SK-N-SH (cell line): Measurements from ENCODE around the gene TSHZ3. TPM values are rescaled to one million over a fixed set of nuclear protein-coding genes. Genes with fewer than 3 reads are reported as not detected.

Source experiments
- CTCF ChIA-PET: fragments of 300-600, 350-600 bp; formaldehyde crosslinking; extraction: SDS; loops from one replicate; lab custom pipeline; 2021; lab: Yijun Ruan, JAX
- POLR2A ChIA-PET: fragments of 350-600 bp; sonication (Branson Sonifier 250); formaldehyde crosslinking; extraction: SDS; loops from one replicate; lab custom pipeline; 2020; ENCODE audit warnings: antibody characterized with exemption, inconsistent platforms; lab: Yijun Ruan, JAX
- DNase-seq: peaks from one replicate; pipeline ENCODE4 v3.0.0; 2012
- H2AFZ ChIP-seq: fragments of 200-600 bp; sonication (generic); 2 replicates; pipeline ENCODE4 v1.8.1; 2016; ENCODE audit warnings: antibody characterized with exemption, mild to moderate bottlenecking, low read depth
- H3F3A ChIP-seq: fragments of 200-600 bp; sonication (generic); replicated peaks from 2 replicates; pipeline ENCODE3; 2016; ENCODE audit warnings: antibody characterized with exemption, mild to moderate bottlenecking; ENCODE audit not compliant: insufficient read depth
- H3K27ac ChIP-seq, 2 experiments: fragments of 200-500 bp in 1 of 2; fragments of 200-600 bp in 1 of 2; sonication (Bioruptor generic) in 1 of 2; sonication (generic), shearing (Covaris generic) in 1 of 2; 2 replicates each; pipeline versions ENCODE4 v1.5.1 to v1.6.1; 2014 to 2016; ENCODE audit warnings: low read depth in 2 of 2, inconsistent platforms in 1 of 2, low read length in 1 of 2, mild to moderate bottlenecking in 1 of 2, mixed read lengths in 1 of 2
- H3K27me3 ChIP-seq: fragments of 200-600 bp; sonication (generic), shearing (Covaris generic); 2 replicates; pipeline ENCODE4 v1.6.1; 2016; ENCODE audit warnings: mixed run types; ENCODE audit not compliant: insufficient read depth
- H3K36me3 ChIP-seq, 2 experiments: fragments of 200-500 bp in 1 of 2; fragments of 200-600 bp in 1 of 2; sonication (Bioruptor generic) in 1 of 2; sonication (generic) in 1 of 2; replicated peaks in 1 of 2; 2 replicates each; pipeline versions ENCODE3 to v1.5.1; 2014 to 2016; ENCODE audit warnings: low read length in 1 of 2, mild to moderate bottlenecking in 1 of 2; ENCODE audit not compliant: insufficient read depth in 2 of 2, control insufficient read depth in 1 of 2
- H3K4me1 ChIP-seq, 2 experiments: fragments of 200-500 bp in 1 of 2; fragments of 200-600 bp in 1 of 2; sonication (Bioruptor generic) in 1 of 2; sonication (generic), shearing (Covaris generic) in 1 of 2; 2 replicates each; pipeline versions ENCODE4 v1.5.1 to v1.6.1; 2014 to 2016; ENCODE audit warnings: low read depth in 1 of 2, low read length in 1 of 2, mixed run types in 1 of 2; ENCODE audit not compliant: insufficient read depth in 2 of 2, control insufficient read depth in 1 of 2
- H3K4me2 ChIP-seq: fragments of 200-600 bp; sonication (generic), shearing (Covaris generic); 2 replicates; pipeline ENCODE4 v1.6.1; 2017; ENCODE audit warnings: mixed run types
- H3K4me3 ChIP-seq, 2 experiments: fragments of 200-500 bp in 1 of 2; fragments of 200-600 bp in 1 of 2; sonication (Bioruptor generic) in 1 of 2; sonication (generic), shearing (Covaris generic) in 1 of 2; 2 replicates each; pipeline versions ENCODE4 v1.5.1 to v1.8.1; 2014 to 2016; ENCODE audit warnings: low read depth in 2 of 2, inconsistent platforms in 1 of 2, low read length in 1 of 2, mild to moderate bottlenecking in 1 of 2, mixed read lengths in 1 of 2, moderate library complexity in 1 of 2
- H3K79me2 ChIP-seq: fragments of 200-600 bp; sonication (generic); 2 replicates; pipeline ENCODE4 v1.8.1; 2017; ENCODE audit warnings: mild to moderate bottlenecking; ENCODE audit not compliant: insufficient read depth
- H3K9ac ChIP-seq: fragments of 200-600 bp; sonication (generic); 2 replicates; pipeline ENCODE4 v1.6.1; 2017; ENCODE audit warnings: mixed run types
- H3K9me2 ChIP-seq: fragments of 200-600 bp; sonication (generic); 2 replicates; pipeline ENCODE4 v1.6.1; 2017; ENCODE audit warnings: mixed run types
- H3K9me3 ChIP-seq: fragments of 200-600 bp; sonication (generic); 2 replicates; pipeline ENCODE4 v1.6.1; 2017; ENCODE audit warnings: mixed run types, mild to moderate bottlenecking, moderate library complexity
- H4K20me1 ChIP-seq: fragments of 200-600 bp; sonication (generic); 2 replicates; pipeline ENCODE4 v1.6.1; 2017; ENCODE audit warnings: mild to moderate bottlenecking, mixed run types; ENCODE audit not compliant: insufficient read depth
- ELF1 ChIP-seq: IDR thresholded peaks from 2 replicates; pipeline ENCODE4 v1.4.0; 2012
- EZH2phosphoT487 ChIP-seq: fragments of 200-600 bp; sonication (generic); IDR thresholded peaks from 2 replicates; pipeline ENCODE4 v1.6.1; 2017; ENCODE audit warnings: low read depth, mixed run types, mild to moderate bottlenecking, antibody characterized with exemption, moderate library complexity, borderline replicate concordance
- FOSL2 ChIP-seq: IDR thresholded peaks from 2 replicates; pipeline ENCODE4 v1.4.0; 2012; ENCODE audit warnings: low read depth, mild to moderate bottlenecking, moderate library complexity, borderline replicate concordance
- GATA2 ChIP-seq: sonication (generic); formaldehyde crosslinking; IDR thresholded peaks from 2 replicates; pipeline ENCODE4 v1.5.0; 2020; ENCODE audit warnings: mild to moderate bottlenecking, missing genetic modification reagents
- JUND ChIP-seq: IDR thresholded peaks from 2 replicates; pipeline ENCODE4 v1.4.0; 2012
- NFIC ChIP-seq: IDR thresholded peaks from 2 replicates; pipeline ENCODE4 v1.4.0; 2012; ENCODE audit warnings: borderline replicate concordance
- POLR2AphosphoS5 ChIP-seq: IDR thresholded peaks from 2 replicates; pipeline ENCODE4 v1.6.1; 2012; ENCODE audit warnings: low read depth, low read length
- RCOR1 ChIP-seq: fragments of 150-350 bp; IDR thresholded peaks from 2 replicates; pipeline ENCODE4 v1.6.1; 2017; ENCODE audit warnings: antibody characterized with exemption, low read length
- RFX5 ChIP-seq: IDR thresholded peaks from 2 replicates; pipeline ENCODE4 v1.6.1; 2012; ENCODE audit warnings: mild to moderate bottlenecking, improper control_type of control experiment, low read length
- RXRA ChIP-seq: IDR thresholded peaks from 2 replicates; pipeline ENCODE4 v1.4.0; 2012; ENCODE audit warnings: low read depth, mild to moderate bottlenecking, borderline replicate concordance
- SMC3 ChIP-seq: IDR thresholded peaks from 2 replicates; pipeline ENCODE4 v1.6.1; 2012; ENCODE audit warnings: low read depth, low read length, improper control_type of control experiment
- TAF1 ChIP-seq: IDR thresholded peaks from 2 replicates; pipeline ENCODE4 v1.6.1; 2012; ENCODE audit warnings: low read depth, mild to moderate bottlenecking, low read length, moderate library complexity, borderline replicate concordance
- TCF12 ChIP-seq: IDR thresholded peaks from 2 replicates; pipeline ENCODE4 v1.4.0; 2012
- TEAD4 ChIP-seq: IDR thresholded peaks from 2 replicates; pipeline ENCODE4 v1.4.0; 2012; ENCODE audit warnings: mild to moderate bottlenecking, borderline replicate concordance; ENCODE audit not compliant: insufficient read depth
- WGBS: methylation state at CpG from one replicate; pipeline ENCODE4 v1.1.6; 2017; ENCODE audit warnings: low lambda C conversion rate; 5-methylcytosine and 5-hydroxymethylcytosine counted together
- polyA plus RNA-seq, 3 experiments: library from polyadenylated mRNA; depleted of rRNA; stranded (reverse); fragments of >200 nt; gene quantifications; 2 replicates each; pipeline ENCODE4 v1.2.3, GENCODE V29; 2012
- TF ChIP-seq, protein P1 (sequence below): IDR thresholded peaks from 2 replicates; pipeline ENCODE4 v1.4.0; 2012; ENCODE audit warnings: low read depth, borderline replicate concordance
- TF ChIP-seq, protein P2 (sequence below): fragments of 150-350 bp; IDR thresholded peaks from 2 replicates; pipeline ENCODE4 v1.6.1; 2016; ENCODE audit warnings: mild to moderate bottlenecking, low read depth, low read length
- TF ChIP-seq, protein P3 (sequence below): fragments of 200-600 bp; sonication (generic); IDR thresholded peaks from 2 replicates; pipeline ENCODE4 v1.6.1; 2017; ENCODE audit warnings: antibody characterized with exemption, mild to moderate bottlenecking, moderate library complexity
- TF ChIP-seq, protein P4 (sequence below): IDR thresholded peaks from 2 replicates; pipeline ENCODE4 v1.6.1; 2012; ENCODE audit warnings: mild to moderate bottlenecking, low read depth, low read length, moderate library complexity

TSHZ3 gene
- polyA plus RNA-seq, 1 of the 3 experiments (the other 2 are of a cell fraction), result 3.3 TPM

DNA sequence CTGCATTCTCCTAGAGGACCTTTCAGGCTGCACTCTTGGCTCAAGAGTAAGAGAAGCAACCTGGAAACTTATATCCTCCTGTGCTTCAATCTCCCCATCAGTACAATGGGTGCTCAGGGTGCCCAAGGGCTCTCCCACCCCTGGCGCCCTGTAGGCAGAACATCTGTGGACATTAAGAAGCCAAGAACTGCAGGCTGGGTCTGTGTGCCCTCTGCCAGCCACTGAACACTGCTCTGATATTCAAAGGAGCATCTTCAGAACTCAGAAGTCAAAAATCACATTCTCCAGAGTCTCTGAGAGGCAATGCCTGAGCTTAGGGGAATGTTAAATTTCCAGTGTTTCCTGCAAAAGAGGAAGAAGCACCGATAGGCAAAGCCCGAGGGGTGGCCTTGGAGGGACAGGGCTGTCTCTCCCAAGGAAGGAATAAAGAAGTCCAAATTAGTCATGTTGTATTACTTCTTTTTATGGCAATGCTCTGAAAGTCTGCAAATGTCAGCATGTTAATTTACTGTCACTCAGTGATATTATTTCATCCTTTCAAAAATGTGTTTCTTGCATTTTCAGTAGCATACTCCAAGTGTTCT is 88.1 kb downstream of the TSHZ3 start:
- Histone ChIP-seq H3K27ac (no peak overlapping the region), H3K27me3 (no peaks in the 10 kb centered on the region), H3K4me2 (no peak overlapping the region), H3K9me3 (no peaks in the 10 kb centered on the region), H3K36me3 (no peaks in the 10 kb centered on the region), H4K20me1 (no peaks in the 10 kb centered on the region), H3F3A (no peaks in the 10 kb centered on the region), H3K79me2 (no peaks in the 10 kb centered on the region), H2AFZ (no peak overlapping the region), H3K4me1 (peaks cover 0 to 17% of the 10 kb centered on the region in 2 experiments; a peak in 2 of 4 replicates), H3K9me2 (no peaks in the 10 kb centered on the region), H3K4me3 (no peak overlapping the region), H3K9ac (no peak overlapping the region)
- POLR2A ChIA-PET, result no interaction called here
- 73% methylated on average over 2 of the region's 3 CpGs for WGBS
- peak; percentile 6 for DNase-seq
- CTCF ChIA-PET, result interaction anchor here (1.0 kb wide), 1 partner anchor 9 kb away, joined by 3 read pairs; no protein-coding TSS in a partner anchor
- TF ChIP-seq, protein P1, sequence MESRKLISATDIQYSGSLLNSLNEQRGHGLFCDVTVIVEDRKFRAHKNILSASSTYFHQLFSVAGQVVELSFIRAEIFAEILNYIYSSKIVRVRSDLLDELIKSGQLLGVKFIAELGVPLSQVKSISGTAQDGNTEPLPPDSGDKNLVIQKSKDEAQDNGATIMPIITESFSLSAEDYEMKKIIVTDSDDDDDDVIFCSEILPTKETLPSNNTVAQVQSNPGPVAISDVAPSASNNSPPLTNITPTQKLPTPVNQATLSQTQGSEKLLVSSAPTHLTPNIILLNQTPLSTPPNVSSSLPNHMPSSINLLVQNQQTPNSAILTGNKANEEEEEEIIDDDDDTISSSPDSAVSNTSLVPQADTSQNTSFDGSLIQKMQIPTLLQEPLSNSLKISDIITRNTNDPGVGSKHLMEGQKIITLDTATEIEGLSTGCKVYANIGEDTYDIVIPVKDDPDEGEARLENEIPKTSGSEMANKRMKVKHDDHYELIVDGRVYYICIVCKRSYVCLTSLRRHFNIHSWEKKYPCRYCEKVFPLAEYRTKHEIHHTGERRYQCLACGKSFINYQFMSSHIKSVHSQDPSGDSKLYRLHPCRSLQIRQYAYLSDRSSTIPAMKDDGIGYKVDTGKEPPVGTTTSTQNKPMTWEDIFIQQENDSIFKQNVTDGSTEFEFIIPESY, result no peak
- TF ChIP-seq, protein P2, sequence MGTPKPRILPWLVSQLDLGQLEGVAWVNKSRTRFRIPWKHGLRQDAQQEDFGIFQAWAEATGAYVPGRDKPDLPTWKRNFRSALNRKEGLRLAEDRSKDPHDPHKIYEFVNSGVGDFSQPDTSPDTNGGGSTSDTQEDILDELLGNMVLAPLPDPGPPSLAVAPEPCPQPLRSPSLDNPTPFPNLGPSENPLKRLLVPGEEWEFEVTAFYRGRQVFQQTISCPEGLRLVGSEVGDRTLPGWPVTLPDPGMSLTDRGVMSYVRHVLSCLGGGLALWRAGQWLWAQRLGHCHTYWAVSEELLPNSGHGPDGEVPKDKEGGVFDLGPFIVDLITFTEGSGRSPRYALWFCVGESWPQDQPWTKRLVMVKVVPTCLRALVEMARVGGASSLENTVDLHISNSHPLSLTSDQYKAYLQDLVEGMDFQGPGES, result no peak
- no peak for TF ChIP-seq ELF1
- TF ChIP-seq TAF1, result no peak
- TF ChIP-seq SMC3, result no peak
- TF ChIP-seq RFX5, result no peak
- no peak for TF ChIP-seq EZH2phosphoT487
- TF ChIP-seq NFIC, result no peak
- no peak for TF ChIP-seq RCOR1
- TF ChIP-seq TEAD4, result no peak
- TF ChIP-seq RXRA, result no peak
- TF ChIP-seq POLR2AphosphoS5, result no peak
- TF ChIP-seq JUND, result no peak

DNA sequence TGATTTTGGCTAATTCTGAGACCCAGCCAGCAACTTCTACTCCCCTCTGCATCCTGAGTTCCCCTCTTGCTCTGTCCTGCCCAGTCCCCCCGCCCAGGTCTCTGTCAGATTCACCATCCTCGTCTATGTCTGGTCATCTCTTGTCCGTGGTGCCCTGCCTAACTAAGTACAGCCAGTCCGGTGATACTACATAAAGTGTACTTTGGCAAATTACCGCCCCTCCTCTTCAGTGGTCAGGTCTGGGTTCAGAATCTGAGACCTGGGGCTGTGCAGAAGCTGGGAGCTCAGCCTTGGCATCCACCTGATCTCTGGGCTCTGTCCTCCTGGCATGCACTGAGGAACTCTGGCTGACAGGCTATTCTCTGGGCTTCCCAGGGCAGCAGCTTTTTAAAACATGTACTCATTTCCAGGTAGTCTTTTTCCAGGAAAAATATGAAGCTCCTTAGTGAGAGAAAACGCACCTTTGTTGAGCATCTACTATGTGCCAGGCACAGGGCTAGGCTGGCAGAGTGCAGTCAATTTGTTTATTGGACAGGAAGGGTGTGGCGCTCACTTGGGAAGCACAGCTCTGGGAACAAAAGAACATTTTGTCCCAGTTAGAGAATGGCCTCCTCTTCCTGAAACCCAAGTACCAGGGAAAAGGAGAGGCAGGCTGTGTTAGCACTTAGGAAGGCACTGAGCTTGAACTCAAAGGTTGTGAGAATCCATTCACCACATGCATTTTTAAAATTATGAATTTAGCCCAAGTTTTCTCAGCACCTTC is 88.9 kb downstream of the TSHZ3 start:
- DNase-seq, result peak; percentile 2
- H3K36me3 ChIP-seq, result no peaks in the 10 kb centered on the region
- no peaks in the 10 kb centered on the region for H3K9me2 ChIP-seq
- 69% methylated on average over 7 of the region's 7 CpGs for WGBS
- H3K79me2 ChIP-seq, result no peaks in the 10 kb centered on the region
- no peak overlapping the region for H2AFZ ChIP-seq
- POLR2A ChIA-PET, result no interaction called here
- H4K20me1 ChIP-seq, result no peaks in the 10 kb centered on the region
- H3K9me3 ChIP-seq, result no peaks in the 10 kb centered on the region
- H3K4me1 ChIP-seq, result peaks cover 0 to 17% of the 10 kb centered on the region in 2 experiments; a peak in 2 of 4 replicates
- CTCF ChIA-PET, result interaction anchor here (1.0 to 2.0 kb wide), 4 partner anchors 9 to 578 kb away, joined by 3 to 8 read pairs (median 3); no protein-coding TSS in a partner anchor
- TF ChIP-seq TAF1 (no peak), EZH2phosphoT487 (no peak), TCF12 (no peak), GATA2 (CRISPR knock-in tag) (no peak), FOSL2 (no peak)
- TF ChIP-seq, protein P3, sequence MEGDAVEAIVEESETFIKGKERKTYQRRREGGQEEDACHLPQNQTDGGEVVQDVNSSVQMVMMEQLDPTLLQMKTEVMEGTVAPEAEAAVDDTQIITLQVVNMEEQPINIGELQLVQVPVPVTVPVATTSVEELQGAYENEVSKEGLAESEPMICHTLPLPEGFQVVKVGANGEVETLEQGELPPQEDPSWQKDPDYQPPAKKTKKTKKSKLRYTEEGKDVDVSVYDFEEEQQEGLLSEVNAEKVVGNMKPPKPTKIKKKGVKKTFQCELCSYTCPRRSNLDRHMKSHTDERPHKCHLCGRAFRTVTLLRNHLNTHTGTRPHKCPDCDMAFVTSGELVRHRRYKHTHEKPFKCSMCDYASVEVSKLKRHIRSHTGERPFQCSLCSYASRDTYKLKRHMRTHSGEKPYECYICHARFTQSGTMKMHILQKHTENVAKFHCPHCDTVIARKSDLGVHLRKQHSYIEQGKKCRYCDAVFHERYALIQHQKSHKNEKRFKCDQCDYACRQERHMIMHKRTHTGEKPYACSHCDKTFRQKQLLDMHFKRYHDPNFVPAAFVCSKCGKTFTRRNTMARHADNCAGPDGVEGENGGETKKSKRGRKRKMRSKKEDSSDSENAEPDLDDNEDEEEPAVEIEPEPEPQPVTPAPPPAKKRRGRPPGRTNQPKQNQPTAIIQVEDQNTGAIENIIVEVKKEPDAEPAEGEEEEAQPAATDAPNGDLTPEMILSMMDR, result no peak
- TF ChIP-seq, protein P4, sequence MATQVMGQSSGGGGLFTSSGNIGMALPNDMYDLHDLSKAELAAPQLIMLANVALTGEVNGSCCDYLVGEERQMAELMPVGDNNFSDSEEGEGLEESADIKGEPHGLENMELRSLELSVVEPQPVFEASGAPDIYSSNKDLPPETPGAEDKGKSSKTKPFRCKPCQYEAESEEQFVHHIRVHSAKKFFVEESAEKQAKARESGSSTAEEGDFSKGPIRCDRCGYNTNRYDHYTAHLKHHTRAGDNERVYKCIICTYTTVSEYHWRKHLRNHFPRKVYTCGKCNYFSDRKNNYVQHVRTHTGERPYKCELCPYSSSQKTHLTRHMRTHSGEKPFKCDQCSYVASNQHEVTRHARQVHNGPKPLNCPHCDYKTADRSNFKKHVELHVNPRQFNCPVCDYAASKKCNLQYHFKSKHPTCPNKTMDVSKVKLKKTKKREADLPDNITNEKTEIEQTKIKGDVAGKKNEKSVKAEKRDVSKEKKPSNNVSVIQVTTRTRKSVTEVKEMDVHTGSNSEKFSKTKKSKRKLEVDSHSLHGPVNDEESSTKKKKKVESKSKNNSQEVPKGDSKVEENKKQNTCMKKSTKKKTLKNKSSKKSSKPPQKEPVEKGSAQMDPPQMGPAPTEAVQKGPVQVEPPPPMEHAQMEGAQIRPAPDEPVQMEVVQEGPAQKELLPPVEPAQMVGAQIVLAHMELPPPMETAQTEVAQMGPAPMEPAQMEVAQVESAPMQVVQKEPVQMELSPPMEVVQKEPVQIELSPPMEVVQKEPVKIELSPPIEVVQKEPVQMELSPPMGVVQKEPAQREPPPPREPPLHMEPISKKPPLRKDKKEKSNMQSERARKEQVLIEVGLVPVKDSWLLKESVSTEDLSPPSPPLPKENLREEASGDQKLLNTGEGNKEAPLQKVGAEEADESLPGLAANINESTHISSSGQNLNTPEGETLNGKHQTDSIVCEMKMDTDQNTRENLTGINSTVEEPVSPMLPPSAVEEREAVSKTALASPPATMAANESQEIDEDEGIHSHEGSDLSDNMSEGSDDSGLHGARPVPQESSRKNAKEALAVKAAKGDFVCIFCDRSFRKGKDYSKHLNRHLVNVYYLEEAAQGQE, result no peak
- H3K9ac ChIP-seq, result no peak overlapping the region
- no peak overlapping the region for H3K4me3 ChIP-seq
- H3K27ac ChIP-seq, result no peak overlapping the region
- H3K27me3 ChIP-seq, result no peaks in the 10 kb centered on the region
- H3K4me2 ChIP-seq, result no peak overlapping the region
- H3F3A ChIP-seq, result no peaks in the 10 kb centered on the region
